Fibroblast of peridontal ligament (primary cell): Measurements from ENCODE around the gene FKBP14.

ENCODE experiments used
- DNase-seq: peaks from one replicate; pipeline ENCODE4 v3.0.0-alpha.2; 2010; ENCODE audit errors: extremely low read depth

FKBP14 gene

GRCh38 chr7:30034501-30034900 lies 8.0 kb upstream of the FKBP14 start:
- no peak for DNase-seq

- DNase-seq, result peak; percentile 62
Measured at GRCh38 chr7:30032310-30033125, 6.0 kb upstream of the FKBP14 start.

- no peak for DNase-seq
Measured at GRCh38 chr7:30029696-30030095, 3.2 kb upstream of the FKBP14 start.

- peak; percentile 39 for DNase-seq
Measured at GRCh38 chr7:30028749-30029635, 2.5 kb upstream of the FKBP14 start.

GRCh38 chr7:30028216-30028748 lies 1.8 kb upstream of the FKBP14 start, which contains the start of gene PLEKHA8:
Gene PLEKHA8, plus strand, starts transcription at chr7:30028412. Its CDS starts 351 bp downstream, at chr7:30028763.
- DNase-seq, result peak; percentile 74

- no peak for DNase-seq
Measured at GRCh38 chr7:30027740-30028215, 1.3 kb upstream of the FKBP14 start.

- DNase-seq, result no peak
Measured at GRCh38 chr7:30027065-30027456, 559 bp upstream of the FKBP14 start.

- DNase-seq, result no peak
Measured at GRCh38 chr7:30023524-30023923, 3.0 kb downstream of the FKBP14 start.

GRCh38 chr7:30022991-30023390 lies 3.5 kb downstream of the FKBP14 start:
- DNase-seq, result no peak

- DNase-seq, result no peak
Measured at GRCh38 chr7:30020535-30020934, 6.0 kb downstream of the FKBP14 start.

GRCh38 chr7:30019960-30020359 lies 6.5 kb downstream of the FKBP14 start:
- no peak for DNase-seq

GRCh38 chr7:30019387-30019786 lies 7.1 kb downstream of the FKBP14 start:
- no peak for DNase-seq

- no peak for DNase-seq
Measured at GRCh38 chr7:30018451-30018850, 8.1 kb downstream of the FKBP14 start.

GRCh38 chr7:30012757-30013156 lies 13.7 kb downstream of the FKBP14 start:
- no peak for DNase-seq

GRCh38 chr7:30010021-30010420 lies 16.5 kb downstream of the FKBP14 start:
- DNase-seq, result no peak

- DNase-seq, result no peak
Measured at GRCh38 chr7:30005464-30005863, 21.0 kb downstream of the FKBP14 start.

GRCh38 chr7:30003098-30003497 lies 23.4 kb downstream of the FKBP14 start:
- no peak for DNase-seq

- DNase-seq, result no peak
Measured at GRCh38 chr7:30001998-30002397, 24.5 kb downstream of the FKBP14 start.

- no peak for DNase-seq
Measured at GRCh38 chr7:29998489-29998888, 28.0 kb downstream of the FKBP14 start.

GRCh38 chr7:29996321-29996720 lies 30.2 kb downstream of the FKBP14 start:
- no peak for DNase-seq

- no peak for DNase-seq
Measured at GRCh38 chr7:29995652-29996051, 30.9 kb downstream of the FKBP14 start.

GRCh38 chr7:29993140-29993539 lies 33.4 kb downstream of the FKBP14 start:
- no peak for DNase-seq
